IPS-18c (cell line): Measurements from ENCODE around the gene GPX4.

Source experiments
- H3K4me3 ChIP-seq: 2 replicates; pipeline ENCODE4 v1.7.0; 2013; ENCODE audit warnings: low read depth, mild to moderate bottlenecking, low read length, moderate library complexity; ENCODE audit not compliant: insufficient read depth
- H3K9me3 ChIP-seq: one replicate; pipeline ENCODE4 v1.6.1; 2013; ENCODE audit warnings: mild to moderate bottlenecking, low read length, moderate library complexity; ENCODE audit not compliant: control insufficient read depth, insufficient read depth

Gene GPX4

DNA sequence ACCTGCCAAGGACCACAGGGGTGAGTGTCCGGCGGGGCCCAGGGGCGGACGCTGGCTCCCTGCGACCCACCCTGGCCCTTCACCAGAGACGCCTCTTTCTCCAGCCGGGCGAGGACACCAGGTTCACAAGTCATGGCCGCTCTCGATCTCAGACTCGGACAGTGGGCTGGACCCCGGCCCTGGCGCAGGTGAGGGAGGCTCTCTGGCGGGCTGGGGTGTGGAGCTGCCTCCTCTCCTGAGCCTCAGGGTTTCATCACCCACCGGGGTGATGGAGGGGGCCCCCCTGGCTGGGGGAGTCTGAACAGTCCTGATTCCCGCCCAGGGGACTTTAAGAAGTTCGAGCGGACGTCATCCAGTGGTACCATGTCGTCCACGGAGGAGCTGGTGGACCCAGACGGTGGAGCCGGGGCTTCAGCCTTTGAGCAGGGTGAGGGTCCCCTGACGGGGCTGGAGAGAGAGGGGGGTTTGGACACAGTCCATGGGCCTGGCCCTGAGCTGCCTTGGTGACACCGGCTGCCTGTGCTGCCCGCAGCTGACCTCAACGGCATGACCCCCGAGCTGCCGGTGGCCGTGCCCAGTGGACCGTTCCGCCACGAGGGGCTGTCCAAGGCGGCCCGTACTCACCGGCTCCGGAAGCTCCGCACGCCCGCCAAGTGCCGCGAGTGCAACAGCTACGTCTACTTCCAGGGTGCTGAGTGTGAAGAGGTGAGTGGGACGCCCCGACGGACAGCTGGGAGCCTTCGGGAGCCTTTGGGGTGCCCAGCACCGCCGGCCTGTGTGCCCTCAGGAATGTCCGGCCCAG, 23.2 kb upstream of the GPX4 start:
- Histone ChIP-seq H3K9me3 (no peaks in the 10 kb centered on the region), H3K4me3 (no peak overlapping the region)

DNA sequence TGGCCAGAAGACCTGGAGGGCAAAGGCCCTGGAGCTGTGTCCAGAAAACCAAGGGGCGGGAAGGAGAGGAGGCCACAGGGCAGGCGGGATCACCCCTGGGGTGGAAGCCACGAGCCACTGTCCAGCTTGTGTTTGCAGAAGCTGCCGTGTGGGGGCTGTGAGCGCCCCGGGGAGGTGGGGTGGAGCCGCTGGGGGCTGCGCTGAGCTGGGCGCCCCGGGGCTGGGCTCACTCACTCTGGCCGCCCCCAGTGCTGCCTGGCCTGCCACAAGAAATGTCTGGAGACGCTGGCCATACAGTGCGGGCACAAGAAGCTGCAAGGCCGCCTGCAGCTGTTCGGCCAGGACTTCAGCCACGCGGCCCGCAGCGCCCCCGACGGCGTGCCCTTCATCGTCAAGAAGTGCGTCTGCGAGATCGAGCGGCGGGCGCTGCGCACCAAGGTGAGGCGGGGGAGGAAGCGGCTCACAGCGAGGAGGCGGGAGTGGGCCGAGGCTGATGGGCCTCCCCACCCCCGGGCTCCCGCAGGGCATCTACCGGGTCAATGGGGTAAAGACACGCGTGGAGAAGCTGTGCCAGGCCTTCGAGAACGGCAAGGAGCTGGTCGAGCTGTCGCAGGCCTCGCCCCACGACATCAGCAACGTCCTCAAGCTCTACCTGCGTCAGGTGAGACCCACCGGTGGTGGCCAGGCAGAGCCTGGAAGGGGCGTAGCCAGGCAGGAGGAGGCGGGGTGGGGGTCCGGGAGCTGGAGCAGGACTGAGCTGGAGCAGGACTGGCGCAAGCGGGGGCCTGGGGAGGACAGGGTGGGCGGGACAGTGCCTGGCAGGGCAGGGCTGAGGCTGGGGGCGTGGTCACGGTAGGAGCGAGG, 22.3 kb upstream of the GPX4 start:
- peak overlapping the region; percentile 24; the same call in 1 of the 2 replicates for H3K4me3 ChIP-seq

GRCh38 chr19:1082165-1082927, 21.4 kb upstream of the GPX4 start:
- no peaks in the 10 kb centered on the region for H3K9me3 ChIP-seq
- peak overlapping the region; percentile 58; the same call in 1 of the 2 replicates for H3K4me3 ChIP-seq

More for the DNA sequence above, 22.3 kb upstream of the GPX4 start:
- H3K9me3 ChIP-seq: no peaks in the 10 kb centered on the region

DNA sequence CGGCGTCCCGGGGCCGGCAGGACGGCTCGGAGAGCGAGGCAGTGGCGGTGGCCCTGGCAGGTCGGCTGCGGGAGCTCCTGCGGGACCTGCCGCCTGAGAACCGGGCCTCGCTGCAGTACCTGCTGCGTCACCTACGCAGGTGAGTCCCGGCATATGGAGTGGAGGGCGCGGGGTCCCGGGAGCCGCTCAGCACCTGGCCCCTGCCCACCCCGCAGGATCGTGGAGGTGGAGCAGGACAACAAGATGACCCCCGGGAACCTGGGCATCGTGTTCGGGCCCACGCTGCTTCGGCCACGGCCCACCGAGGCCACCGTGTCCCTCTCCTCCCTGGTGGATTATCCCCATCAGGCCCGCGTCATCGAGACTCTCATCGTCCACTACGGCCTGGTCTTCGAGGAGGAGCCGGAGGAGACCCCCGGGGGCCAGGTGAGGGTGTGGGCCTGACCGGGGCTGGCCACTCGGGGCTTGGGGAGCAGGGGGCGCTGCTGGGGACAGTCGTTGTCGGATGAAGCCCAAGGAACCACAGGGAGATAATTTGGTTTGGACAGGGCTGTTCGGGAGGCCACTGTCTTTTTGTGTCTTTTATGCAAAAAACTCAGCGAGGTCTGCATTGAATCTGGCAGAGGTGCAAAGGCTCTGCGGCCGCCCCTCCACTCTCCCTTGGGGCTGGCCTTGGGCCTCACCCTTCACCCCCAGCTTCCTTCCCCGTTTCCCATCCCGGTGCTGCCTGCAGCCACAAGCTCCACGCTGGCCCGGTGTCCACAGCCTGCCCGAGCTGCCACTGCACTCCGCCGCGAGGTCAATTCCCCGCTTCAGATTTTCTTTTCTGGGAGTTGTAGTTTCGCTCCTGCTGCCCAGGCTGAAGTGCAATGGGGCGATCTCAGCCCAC, 20.6 kb upstream of the GPX4 start:
- no peaks in the 10 kb centered on the region for H3K9me3 ChIP-seq
- peak overlapping the region; percentile 40; the same call in 1 of the 2 replicates for H3K4me3 ChIP-seq

DNA sequence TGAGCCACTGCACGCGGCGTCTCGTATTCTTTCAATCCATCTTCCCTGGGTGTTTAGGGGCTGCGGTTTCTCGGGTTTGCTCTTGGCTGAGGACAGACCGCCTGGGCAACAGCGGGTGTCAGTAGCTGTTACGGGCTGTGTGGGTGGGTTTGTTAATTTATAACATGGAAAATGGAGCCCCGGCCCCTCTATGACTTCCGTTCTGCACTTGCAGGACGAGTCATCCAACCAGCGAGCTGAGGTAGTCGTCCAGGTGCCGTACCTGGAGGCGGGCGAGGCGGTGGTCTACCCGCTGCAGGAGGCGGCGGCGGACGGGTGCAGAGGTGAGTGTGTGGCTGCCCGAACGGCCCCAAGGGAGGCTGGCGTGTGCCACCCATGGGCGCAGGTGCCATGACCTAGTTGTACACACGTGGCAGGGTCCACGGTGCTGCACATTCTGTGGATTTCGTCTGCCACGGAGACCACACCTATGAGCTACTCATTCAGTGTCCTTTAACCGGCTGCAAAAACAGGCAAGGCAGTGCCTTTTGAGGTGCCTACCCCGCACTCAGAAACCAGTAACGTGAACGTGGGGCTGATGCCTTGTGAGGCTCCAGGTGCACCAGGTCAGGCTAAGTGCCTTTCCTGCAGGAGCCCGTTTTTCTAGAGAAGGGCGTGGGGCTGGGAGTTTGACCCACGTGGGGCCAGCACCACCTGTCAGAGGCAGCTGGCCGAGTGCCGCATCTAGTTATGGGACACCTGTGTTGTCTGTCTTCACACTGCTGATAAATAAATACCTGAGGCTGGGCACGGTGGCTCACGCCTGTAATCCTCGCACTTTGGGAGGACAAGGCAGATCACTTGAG, 19.5 kb upstream of the GPX4 start:
- no peaks in the 10 kb centered on the region for H3K9me3 ChIP-seq
- no peak overlapping the region for H3K4me3 ChIP-seq

DNA sequence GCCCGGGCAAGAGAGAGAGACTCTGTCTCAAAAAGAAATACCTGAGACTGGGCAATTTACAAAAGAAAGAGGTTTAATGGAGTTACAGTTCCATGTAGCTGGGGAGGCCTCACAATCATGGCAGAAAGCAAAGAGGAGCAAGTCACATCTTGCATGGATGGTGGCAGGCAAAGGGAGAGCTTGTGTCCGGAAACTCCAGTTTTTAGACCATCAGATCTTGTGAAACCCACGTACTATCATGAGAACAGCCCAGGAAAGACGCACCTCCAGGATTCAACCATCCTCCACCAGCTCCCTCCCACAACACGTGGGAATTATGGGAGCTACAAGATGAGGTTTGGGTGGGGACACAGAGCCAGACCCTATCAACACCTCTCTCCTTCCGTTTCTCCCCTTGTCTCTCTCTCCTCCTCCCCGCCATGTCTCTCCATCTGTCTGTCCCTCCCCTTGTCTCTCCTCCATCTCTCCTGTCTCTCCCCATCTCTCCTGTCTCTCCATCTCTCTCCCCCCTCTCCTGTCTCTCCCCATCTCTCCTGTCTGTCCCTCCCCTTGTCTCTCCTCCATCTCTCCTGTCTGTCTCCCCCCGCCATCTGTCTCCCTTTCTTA, 18.6 kb upstream of the GPX4 start:
- H3K4me3 ChIP-seq: no peak overlapping the region
- no peaks in the 10 kb centered on the region for H3K9me3 ChIP-seq

GRCh38 chr19:1085676-1086442, 17.9 kb upstream of the GPX4 start:
- Histone ChIP-seq H3K4me3 (no peak overlapping the region), H3K9me3 (no peaks in the 10 kb centered on the region)

DNA sequence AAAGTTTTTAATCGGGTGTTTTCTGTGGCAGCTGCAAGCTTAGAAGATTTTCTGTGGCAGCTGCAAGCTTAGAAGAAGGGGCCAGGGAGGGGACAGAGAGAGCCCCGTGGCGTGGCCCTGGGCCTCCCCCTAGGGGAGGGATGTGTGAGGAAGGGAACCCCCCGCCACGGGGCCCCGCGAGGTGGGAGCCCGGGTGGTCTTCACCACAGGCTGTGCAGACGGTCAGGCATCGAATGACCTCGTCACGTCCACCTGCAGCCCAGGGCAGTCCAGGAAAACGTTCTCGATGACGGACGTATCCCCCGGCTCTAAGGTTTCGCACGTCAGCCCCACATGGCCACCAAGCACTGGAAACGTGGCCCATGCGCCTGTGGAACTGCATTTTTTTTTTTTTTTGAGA, 17.2 kb upstream of the GPX4 start:
- H3K9me3 ChIP-seq: no peaks in the 10 kb centered on the region

GRCh38 chr19:1087813-1088415, 15.9 kb upstream of the GPX4 start:
- H3K4me3 ChIP-seq: no peak overlapping the region
- H3K9me3 ChIP-seq: no peaks in the 10 kb centered on the region

More for the DNA sequence above, 17.2 kb upstream of the GPX4 start:
- H3K4me3 ChIP-seq: no peak overlapping the region

DNA sequence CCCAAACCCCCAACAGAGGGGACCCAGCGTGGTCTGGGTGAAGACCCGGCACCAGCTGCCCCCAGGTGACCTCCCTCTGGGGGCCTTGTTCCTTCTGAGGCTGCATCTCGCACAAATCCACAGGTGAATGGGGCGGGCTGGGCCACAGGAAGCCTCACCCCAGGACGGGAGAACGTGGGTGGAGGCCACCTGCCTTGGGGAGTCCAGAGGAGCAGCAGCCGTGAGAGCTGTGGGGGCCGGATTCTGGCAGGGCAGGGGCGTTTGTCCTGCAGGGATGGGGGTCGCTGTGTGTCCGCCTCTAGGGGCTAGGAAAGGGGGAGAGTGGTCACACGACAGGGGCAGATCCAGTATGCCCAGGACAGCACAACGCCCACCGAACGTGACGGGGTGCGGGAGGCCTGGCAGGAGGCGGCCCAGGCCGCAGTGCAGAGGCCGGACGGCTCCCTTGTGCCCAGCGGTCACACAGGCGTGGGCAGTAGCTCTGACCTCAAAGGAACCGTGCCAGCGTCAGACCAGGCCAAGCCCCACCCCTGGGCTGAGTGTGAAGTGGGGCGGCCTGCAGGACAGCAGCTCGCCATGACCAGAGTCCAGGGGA, 15.3 kb upstream of the GPX4 start:
- no peak overlapping the region for H3K4me3 ChIP-seq
- H3K9me3 ChIP-seq: no peaks in the 10 kb centered on the region

DNA sequence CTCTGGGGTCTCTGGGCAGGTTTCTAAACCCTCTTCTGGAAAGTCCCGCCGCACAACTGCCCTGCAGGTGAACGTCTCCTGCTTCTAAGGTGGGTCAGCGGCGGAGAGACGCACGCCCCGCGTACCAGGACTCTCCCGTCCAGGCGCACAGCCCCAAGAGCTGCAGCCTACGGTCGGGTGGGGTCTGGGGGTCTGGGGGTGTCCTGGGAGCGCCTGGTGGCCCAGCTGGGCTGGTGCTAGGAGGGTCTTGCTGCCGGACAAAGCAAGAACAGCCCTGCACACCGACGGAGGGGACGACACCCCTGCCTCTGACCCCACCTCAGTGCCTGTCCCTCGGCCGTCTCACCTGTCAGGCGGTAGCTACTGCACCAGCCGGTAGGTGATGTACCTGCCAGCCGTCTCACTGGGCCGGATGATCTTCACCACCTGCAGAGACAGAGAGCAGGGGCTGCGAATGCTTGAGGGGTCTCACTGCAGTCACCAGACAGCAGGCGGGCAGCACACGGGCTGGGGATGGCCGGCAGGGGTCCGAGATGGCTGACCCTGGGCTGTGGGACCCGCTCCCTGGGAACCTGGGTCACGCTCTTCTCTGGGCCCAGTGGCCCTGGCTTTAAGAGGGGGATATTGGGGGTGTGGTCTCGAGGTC, 14.5 kb upstream of the GPX4 start:
- H3K4me3 ChIP-seq: no peak overlapping the region
- H3K9me3 ChIP-seq: no peaks in the 10 kb centered on the region

DNA sequence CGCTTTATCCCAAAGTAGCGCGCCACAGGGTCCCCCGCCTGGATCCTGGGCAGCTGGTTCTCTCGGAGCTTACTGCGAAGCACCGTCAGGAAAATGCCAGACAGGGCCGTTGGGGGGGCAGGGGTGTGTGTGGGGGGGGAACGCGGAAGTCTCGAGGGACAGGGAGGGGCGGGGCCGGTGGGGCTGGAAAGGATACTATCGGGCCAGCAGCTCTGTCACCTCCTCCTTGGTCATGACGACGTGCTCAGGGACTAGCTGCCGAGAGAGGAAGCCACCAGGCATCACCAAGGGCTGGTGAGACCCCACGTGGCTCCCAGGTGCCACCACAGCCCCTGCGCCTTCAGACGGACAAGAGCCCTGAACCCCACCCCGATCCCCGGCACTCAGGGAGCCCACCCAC, 13.9 kb upstream of the GPX4 start:
- Histone ChIP-seq H3K9me3 (no peaks in the 10 kb centered on the region), H3K4me3 (no peak overlapping the region)

DNA sequence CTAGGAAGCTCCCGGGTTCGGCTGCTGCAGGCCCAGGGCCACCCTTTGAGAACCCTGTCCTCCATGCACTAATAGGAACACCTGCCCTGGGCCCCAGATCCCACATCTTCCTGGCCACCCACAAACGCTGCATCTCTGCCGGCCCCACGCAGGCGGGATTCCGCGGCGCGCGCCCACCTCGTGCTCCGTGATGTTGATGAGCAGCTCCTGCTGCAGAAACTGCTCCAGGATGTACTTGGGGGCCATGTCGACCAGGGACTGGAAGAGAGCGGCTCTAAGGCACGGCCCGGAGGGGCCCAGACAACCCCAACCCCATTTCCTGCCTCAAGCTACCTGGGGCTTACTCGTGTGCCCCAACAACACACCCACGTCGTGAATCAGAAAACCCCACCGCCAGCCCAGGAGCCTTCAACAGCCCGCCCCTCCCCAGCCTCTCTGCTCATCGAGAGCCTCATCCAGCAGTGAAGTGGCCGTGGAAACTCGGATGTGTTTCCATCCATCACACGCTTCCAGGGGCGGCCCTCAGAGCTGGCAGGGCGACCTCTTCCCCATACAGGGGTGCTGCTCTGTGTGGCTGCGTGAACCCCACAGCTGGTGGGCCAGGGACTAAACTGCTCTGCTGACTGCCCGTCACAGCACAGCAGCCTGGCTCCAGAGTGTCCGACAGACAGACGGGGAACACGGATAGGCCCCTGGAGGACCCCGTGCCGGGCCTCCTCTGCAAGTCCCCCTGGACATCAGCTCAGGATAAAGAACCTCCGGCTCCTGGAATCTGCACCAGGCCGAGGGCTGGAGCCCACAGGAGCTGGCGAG, 12.9 kb upstream of the GPX4 start:
- Histone ChIP-seq H3K9me3 (no peaks in the 10 kb centered on the region), H3K4me3 (no peak overlapping the region)
